ENCODE results near the gene TRIM14. TPM values are rescaled to one million over a fixed set of nuclear protein-coding genes. Genes with fewer than 3 reads are reported as not detected.
"Not testable (repeated sequence)": the region's sequence is repeated elsewhere in the genome, so short reads cannot be mapped to it uniquely, and the experiment has no call there.

Gene TRIM14
- total RNA-seq, 1 donor from 2014 or later, result 2.4 TPM

DNA sequence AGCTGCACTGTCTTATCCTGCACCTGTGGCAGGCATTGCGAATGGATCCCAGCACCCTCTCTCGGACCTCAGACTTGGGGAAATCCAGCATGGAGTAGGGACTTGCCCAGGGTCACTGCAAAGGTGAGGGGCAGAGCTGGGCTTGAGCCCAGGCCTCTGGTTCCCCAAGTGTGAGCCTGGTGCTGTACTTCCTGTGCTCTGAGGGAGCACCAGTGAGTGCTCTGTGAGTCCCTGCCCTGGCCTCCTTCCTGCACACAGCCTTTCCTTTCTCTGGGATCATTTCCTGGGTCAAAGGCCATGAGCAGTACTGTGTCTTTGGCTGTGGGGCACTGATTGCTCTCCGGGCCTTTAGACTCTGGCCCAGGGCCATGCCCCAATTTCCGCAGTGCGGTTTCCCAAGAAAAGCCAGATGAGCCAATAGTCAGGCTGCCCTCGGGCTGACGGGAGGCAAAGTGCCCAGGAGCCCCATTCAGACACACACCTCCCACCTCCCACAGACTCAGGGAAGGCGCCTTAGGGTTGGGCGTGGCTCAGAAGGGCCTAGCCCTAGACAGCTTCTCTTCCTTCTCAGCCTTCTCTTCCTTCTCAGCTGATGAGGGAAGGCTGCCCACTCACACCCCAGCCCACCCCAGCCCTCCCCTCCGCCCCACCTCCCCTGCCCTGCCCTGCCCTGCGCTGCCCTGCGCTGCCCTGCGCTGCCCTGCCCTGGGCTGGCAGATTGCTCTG lies 23.3 kb upstream of the TRIM14 start:
- DNase-seq (ENCODE audit: low read depth in 2 of 2), result no peak

DNA sequence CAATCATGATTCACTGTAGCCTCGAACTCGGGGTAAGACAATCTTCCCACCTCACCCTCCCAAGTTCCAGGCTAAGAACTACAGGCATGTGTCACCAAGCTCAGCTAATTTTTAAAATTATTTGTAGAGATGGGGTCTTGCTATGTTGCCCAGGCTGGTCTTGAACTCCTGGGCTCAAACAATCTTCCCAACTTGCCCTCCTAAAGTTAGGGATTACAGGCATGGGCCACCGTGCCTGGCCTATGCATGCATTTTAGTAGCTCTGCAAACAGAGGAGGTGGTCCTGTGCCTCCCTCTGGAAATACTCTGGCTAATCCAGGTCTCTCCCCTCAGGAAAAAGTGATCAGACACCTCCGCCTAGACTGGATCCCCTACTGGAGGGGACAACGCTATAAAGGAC lies 21.5 kb upstream of the TRIM14 start:
- DNase-seq (ENCODE audit: low read depth in 2 of 2), result no peak

DNA sequence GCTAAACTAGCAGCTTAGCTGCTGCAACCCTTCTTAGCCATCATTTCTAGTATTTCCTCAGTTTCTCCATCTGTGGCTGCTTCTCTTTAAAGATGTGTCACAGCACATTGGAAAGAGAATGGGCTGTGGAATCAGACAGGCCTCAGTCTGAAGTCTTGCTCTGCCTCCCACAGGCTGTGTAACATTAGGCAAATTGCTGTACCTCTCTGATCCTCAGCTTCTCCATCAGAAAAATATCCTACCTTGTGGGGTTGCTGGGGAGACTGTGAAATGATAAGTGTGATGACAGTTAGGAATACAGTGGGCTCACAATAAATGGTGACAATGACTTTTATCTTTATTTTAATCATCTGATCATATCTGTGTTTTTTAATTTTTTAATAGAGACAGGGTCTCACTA lies 17.5 kb upstream of the TRIM14 start:
- no peak for DNase-seq (ENCODE audit: low read depth in 2 of 2)

DNA sequence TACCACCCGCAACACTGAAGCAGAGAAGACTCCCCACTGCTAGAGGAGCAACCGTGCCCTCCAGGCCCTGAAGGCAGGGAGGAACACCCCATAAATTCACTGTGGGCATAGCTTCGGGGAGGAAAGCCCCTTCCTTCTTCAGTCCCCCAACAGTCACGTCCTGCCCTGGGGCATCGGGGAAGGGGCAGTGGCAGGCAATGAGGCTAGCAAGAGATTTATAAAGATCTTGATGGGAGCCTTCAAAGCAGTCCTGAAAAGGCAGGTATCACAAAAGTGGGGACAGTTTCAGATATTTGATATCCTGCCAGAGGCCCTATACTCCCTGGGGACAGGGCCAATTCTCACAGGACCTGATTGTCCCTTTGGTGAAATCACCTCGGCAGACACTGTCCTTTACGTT lies 16.9 kb upstream of the TRIM14 start:
- no peak for DNase-seq (ENCODE audit: low read depth in 2 of 2)

DNA sequence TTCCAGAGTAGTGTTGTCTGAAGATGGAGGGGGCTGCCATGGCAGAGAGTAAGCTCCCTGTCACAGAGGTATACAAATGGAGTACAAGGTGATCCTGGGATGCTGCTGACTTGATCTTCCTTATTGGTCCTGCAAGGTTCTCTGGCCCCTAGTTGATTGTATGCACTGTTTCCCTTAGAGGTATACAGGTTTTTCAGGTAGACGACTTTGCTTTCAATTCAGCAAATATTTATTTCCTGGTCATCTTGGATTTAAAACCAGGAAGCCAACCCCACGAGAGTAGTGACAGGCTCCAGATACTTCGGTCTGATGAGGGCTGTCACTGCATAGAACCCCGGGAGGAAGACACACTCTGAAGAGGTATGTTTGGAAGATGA lies 16.5 kb upstream of the TRIM14 start:
- DNase-seq (ENCODE audit: low read depth in 2 of 2), result no peak

DNA sequence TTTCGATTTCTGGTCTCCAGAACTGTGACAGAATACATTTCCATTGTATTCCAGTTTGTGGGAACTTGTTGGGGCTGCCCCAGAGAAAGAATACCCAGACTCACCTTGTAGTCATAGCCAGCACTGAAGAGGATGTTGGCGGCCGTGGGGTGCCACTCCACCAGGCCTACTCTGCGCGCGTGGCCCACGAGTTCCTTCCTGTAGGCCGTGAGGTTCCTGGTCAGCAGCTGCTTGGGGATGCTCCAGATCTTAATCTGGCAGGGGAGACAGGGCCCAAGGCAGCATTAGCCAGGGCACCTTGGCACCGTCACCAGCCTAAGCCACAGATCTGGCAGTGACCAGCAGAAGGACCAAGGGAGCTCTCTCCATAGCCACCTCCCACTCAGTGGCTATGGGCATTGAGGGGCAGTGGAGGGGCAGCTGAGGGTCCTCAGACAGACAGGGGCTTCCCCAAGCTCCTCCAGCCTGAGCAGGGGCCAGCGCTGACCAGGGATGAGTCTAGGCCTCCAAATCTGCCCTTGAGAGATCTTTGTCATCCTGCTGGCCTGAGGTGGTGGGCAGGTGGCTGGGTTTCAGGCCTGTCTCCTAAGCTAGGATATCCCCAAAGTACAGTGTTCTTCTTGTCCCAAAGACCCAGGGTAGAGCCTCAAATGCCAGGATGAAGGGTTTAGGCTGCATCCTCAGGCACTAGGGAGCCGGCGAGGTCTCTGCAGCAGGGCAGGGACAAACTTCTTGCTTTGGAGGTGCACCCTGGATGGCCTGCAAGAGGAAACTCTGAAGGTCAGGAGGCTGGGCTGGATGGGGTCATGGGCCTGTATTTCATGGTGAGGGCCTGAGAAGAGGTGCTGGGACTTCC lies 15.9 kb upstream of the TRIM14 start:
- DNase-seq (ENCODE audit: low read depth in 2 of 2), result no peak

DNA sequence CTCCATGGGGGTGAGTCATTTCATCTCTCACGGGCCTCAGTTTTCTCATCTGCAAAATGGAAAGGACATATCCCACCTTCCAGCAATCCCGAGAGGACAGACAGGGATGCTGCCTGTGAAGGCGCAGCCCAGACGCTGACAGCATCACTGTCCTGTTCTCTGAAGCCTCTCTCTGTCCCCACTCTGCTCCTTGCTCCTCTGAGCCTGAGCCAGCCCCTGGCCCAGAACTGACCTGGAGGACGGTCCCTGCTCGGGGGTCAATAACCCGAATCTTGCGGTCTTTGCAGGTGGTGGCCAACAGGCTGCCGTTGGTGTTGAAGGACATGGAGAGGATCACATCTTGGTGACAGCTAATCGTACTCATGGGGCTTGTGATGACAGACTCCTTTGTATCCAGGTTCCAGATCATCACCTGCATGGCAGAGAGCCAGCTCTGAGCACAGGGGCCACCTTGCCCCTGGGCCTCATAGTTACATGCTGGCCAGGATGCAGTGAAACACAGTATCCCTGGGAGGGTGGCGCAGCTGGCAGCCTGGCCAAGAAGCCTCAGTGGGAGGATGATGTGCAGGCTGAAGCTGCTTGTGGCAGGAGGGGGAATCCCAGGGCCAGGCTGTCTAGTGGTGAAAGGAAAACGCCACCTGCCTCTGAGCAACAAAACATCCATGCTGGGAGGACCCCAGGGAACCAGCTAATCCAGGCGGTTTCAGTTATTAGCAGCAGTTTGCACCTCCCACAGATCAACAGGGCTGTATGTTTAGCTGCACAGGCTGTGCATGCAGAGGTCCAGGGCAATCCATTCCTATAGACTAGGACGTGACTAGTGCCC lies 14.0 kb upstream of the TRIM14 start:
- no peak for DNase-seq (ENCODE audit: low read depth in 2 of 2)

DNA sequence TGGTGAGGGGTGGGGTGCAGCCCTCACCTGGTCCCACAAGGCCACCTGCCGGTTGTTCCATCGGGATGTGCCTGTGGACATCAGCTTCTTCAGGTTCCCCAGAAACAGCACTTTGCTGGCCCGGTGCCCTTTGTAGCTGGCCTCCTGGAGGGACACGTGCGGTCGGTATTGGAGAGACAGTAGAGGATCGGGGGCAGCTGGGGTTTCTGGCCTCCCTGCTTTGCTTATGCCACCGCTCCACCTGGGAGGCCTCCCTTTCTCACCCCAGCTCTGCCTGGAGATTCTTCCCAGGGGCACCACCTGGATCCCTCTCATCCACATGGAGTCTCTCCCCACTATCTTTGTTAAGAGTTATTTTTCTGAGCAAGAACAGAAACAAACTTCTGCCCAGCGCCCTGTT lies 13.1 kb upstream of the TRIM14 start:
- no peak for DNase-seq (ENCODE audit: low read depth in 2 of 2)

DNA sequence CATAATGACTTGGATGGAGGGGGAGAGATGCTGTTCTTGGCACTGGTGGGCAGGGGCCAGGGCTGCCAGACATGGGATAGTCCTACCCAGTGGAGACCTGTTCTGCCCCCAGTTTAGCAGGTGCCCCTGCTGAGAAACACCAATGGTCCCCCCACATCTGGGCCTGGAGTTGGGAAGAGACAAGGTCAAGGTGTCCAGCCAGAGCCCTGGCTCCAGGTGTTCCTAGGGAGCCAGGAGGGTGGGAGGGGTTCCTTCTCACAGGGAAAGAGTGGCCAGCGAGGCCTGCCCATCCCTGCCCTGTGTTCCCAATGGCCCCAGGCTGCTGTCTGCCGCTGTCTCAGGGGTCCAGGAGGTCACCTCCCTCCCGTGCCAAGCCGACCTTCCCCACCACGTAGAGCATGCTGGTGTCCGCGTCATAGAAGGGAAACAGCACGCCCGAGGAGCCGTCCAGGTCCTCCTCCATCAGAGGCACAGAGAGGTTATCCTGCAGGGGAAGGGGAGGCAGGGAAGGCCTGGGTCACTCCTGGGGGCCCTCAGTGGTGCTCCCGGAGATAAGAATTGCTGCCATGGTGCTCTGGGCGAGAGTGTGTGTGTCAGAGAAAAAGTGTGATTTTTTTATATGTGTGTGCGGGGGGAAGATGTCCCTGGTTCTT lies 11.7 kb upstream of the TRIM14 start:
- DNase-seq (ENCODE audit: low read depth in 2 of 2), result no peak

DNA sequence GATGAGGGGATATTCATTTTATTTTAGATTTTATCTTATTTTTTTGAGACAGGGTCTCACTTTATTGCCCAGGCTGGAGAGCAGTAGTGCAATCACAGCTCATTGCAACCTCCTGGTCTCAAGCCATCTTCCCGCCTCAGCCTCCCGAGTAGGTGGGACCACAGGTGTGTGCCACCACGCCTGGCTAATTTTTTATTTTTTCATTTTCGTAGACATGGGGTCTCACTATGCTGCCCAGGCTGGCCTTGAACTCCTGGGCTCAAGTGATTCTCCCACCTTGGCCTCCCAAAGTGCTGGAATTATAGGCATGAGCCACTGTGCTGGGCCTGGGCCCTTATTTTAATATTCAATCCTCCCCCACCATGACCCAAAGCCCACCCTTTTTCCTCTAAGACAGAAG lies 11.0 kb upstream of the TRIM14 start:
- not testable (repeated sequence) for DNase-seq (ENCODE audit: low read depth in 2 of 2)

DNA sequence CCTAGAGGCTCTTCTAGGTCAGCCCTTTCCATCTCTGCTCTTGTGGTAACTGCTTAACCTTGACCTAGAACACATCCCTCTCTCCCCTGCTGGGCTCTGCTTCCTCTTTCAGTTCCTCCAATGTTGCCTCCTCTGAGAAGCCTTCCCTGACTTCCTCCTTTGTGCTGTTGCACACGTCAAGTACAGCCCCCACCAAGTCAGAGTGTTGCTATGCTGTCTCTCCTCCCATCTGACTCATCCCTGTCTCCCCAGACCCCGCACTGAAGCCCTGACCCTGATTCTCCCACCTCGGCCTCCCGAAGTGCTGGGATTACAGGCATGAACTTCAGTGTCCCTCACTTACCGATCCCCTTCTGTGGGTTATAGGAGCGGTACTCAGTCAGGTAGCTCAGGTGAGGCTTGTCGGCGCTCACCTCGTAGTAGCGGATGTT lies 10.4 kb upstream of the TRIM14 start:
- no peak for DNase-seq (ENCODE audit: low read depth in 2 of 2)

DNA sequence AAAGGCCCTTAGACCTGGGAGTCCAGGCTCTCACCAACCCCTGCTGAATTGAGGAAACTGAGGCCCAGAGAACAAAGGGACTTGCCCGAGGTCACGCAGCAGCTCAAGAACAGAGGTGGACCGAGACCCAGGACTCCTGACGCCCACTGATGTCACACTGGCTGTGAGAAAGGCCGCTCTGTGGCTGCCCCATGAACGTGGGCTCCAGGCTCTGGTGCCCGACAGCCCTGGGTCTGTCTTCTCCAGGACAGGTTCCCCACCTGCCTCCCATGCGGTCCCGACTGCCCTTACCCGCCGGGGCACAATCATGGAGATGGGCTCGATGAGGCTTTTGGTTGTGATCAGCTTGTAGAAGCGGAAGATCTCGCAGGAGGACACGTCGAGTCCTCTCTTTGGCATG lies 9.3 kb upstream of the TRIM14 start:
- DNase-seq (ENCODE audit: low read depth in 2 of 2), result no peak

DNA sequence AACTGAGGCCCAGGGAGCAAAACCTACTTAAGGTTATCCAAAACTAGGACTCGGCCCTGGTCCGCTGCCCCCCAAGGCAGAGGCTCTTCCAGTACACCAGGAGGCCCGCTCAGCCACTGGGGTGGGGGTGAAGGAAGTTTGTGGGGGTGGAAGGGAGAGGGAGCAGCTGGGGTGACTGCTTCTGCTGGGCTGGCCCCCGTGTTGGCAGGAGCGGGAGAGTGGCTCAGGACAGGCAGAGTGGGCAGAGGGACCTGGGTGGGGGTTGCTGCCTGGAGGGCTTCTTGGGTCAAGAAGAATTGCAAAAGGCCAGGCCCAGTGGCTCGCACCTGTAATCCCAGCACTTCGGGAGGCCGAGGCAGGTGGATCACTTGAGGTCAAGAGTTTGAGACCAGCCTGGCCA lies 8.2 kb upstream of the TRIM14 start:
- no peak for DNase-seq (ENCODE audit: low read depth in 2 of 2)

DNA sequence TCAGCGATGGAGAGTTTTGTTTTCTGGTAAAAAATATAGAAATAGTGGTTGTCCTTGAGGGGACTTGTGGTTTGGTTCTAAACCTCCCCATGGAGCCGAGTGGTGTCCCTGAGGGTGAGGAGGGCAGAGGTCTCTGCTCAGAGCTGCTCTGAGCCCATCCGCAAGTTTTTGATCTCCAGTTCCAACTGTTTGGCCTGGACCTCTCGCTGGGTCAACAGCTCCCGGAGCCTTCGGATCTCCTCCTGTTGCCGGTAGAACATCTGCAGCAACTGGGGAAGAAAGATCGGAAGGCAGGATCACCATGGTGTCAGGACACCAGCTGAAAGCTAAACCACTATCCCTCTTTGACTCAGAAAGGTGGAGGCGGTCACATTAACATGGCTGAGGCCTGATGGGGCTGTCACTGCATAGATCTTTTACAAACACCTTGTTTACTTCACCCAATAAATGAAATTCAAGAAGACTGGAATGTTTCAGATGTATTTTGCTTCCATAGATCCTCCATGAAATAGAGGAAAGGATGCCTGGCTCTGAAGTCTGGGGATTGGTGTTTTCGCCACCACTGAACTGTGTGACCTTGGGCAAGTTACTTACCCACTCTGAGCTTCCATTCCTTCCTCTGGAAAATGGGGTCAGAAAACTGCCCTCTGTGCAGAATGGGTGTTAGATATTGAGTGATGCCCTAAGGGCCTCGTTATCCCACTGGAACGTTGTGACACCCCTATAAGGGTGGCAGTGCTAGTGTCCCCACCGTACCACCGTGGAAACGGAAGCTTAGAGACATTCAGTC lies 5.8 kb upstream of the TRIM14 start:
- DNase-seq (ENCODE audit: low read depth in 2 of 2), result no peak

DNA sequence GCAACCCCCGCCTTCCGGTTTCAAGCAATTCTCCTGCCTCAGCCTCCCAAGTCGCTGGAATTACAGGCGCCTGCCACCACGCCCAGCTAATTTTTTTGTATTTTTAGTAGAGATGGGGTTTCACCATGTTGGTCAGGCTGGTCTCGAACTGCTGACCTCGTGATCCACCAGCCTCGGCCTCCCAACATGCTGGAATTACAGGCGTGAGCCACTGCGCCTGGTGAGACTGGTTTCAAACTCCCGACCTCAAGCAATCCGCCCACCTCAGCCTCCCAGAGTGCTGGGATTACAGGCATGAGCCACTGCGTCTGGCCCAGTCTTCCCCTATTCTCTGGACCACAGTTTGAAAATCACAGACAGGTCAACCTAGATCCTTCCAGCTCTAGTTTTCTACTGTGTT lies 5.1 kb upstream of the TRIM14 start:
- not testable (repeated sequence) for DNase-seq (ENCODE audit: low read depth in 2 of 2)

DNA sequence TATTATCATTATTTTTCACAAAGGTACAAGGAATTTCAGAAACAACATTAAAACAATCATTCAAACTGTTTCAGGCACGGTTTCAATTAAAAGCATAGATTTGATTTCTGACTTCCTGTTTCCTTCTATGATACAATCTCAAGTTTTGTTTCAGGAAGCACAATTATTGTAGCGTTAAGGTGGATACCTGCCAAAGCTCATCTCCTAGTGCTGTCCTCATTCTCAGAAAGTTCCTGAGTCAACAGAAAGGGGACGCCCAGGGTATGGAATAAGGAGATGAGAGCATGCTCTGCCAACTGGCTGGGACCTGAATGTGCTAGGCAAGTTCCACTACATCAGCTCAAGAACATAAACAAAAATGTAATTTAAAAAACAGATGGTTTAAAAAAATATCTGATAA lies 2.0 kb upstream of the TRIM14 start:
- DNase-seq (ENCODE audit: low read depth in 2 of 2), result peak in 1 of 2 donors; percentile 12

DNA sequence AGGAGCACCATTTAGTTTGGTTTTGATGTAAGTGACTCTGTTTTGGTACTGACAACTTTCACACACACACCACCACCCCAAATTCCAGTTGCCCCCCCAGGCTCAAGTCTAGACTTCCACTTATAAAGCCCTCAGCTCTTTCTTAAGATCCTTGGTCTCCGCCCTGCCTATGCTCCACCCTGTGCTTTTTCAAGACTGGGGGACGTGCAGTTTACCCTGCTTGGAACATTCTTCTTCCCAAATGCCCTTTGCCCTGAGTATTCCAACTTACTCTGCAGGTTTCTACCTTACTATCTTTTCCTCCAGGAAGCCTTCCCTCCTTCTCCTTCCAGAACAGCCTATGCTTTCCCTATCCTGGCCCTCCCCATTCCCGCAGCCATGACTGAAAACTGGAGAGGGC lies 1.5 kb upstream of the TRIM14 start:
- DNase-seq (ENCODE audit: low read depth in 2 of 2), result no peak

DNA sequence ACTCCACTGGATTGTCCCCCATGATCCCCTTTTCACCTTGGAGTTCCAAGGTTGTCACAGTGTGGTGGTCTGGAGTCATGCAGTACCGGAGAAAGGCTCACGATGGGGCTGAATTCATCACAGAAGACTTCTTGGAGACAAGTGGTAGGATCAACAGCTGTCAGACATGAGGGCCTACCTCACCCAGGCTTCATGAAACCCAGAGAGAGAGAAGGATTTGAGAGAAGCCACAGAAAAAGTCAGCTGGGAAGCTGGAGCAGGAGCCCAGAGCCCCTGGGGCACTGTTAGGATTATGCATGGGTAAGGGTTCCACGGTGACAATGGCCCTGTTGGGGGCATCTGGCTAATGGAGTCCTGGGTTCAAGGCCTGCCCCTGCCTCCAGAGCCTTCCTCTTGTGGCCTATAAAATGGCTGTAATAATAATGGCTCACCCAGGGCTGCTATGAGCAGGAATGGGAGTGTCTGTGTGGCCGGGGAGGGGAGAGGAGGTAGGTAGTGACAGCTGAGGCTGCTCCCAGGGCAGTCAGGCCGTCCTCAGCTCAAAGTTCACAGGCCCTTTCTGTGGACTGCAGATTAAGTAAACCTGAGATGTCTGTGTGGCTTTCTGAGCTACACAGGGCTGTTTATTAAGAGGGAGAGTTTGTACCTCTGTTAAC lies 910 bp downstream of the TRIM14 start:
- DNase-seq (ENCODE audit: low read depth in 2 of 2), result no peak

DNA sequence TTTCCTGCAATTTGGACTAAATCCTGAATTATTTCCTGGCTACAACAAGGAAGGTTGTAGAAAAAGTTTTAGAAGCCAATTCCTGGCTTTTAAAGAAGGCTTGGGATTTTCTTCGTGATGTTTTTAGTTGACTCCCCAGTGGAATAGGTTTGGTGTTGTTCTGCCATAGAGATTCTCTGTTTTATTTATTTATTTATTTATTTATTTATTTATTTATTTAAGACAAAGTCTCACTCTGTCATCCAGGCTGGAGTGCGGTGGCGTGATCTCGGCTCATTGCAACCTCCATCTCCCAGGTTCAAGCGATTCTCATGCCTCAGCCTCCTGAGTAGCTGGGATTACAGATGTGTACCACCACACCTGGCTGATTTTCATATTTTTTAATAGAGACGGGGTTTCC lies 1.9 kb downstream of the TRIM14 start:
- not testable (repeated sequence) for DNase-seq (ENCODE audit: low read depth in 2 of 2)

DNA sequence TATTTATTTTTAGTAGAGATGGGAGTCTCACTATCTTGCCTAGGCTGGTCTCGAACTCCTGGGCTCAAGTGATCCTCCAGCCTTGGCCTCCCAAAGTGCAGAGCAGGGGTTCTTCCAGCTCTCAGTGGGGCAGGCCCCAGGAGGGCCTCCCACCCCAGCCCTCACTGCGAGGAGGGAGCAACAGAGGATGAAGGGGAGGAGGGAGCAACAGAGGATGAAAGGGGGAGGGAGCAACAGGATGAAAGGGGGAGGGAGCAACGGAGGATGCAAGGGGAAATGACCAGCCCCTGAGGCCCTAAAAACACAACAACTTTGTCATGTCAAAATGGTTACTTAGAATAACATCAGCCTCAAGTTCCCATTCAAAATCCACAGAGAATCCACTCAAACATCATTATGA lies 10.0 kb downstream of the TRIM14 start:
- no peak for DNase-seq (ENCODE audit: low read depth in 2 of 2)
